ENCODE data around the gene CCL17. TPM values are rescaled to one million over a fixed set of nuclear protein-coding genes. Genes with fewer than 3 reads are reported as not detected.

Gene CCL17
- not detected in 2 replicates for total RNA-seq (2014; rRNA removed; shearing (Covaris generic))

DNA sequence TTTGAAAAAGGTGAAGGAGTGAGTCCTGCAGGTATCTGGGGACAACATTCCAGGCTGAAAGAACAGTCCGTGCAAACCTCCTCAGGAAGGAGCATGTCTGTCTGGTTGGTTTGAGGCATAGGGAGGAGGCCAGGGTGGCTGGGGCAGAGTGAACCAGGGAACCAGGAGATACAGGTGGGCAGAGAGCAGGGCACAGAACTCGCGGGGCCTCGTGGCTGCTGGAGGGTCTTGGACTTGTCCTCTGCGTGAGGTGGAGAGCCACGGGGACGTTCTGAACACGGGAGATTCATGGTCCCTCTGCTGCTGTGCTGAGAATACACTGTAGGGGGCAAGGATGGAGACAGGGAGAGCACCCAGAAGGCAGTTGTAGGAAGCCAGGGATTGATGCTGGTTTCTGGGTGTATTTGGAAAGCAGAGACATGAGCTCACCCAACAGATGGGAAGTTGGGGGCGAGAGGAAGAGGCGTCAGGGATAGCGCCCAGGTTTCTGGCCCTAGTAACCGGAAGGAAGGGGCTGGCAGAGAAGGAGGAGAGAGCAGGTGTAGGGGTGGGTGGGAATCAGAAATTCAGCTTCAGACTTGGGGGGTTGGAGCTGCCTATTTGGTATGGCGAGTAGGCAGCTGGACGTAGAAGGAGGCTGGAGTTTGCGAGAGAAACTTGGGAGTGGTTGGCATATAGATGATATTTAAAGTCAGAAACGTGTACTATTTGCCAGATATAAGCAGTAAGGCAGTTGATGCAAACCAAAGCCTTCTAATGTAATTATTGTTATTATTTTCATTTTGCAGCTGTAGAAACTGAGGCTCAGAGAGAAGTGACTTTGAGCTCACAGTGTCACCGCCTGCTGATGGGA is at the start of gene CCL17:
Gene CCL17 (plus strand): TSS at position 803 of the 853 bp plus-strand sequence. CDS start 9,166 bp downstream, outside the sequence.
- H3K36me3 ChIP-seq (replicated peaks; ENCODE audit: control insufficient read depth, insufficient read depth, low read length), result no peaks in the 10 kb centered on the region
- peak; percentile 6 for DNase-seq

DNA sequence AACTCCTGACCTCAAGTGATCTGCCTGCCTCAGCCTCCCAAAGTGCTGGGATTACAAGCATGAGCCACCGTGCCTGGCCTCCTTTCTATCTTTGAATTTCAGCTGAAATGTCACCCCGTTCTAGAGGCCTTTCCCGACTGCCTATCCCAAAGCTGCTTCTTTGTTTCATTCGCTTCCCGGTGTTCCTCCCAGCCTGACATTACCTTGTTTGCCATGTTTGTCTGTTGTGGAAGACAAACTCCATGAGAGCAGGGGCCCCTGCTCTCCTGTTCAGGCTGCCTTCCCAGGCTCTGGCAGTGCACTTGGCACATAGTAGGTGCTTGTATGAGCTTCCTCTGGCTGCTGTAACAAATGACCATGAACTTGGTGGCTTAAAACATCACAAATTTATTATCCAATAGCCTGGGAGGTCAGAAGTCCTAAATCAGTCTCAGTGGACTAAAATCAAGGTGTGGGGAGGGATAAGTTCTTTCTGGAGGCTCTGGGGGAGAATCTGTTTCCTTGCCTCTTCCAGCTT is 48.6 kb upstream of the CCL17 start:
- H3K27me3 ChIP-seq (ENCODE audit: control insufficient read depth, insufficient read depth, low read length), result no peaks in the 10 kb centered on the region
- no peaks in the 10 kb centered on the region for H3K36me3 ChIP-seq (replicated peaks; ENCODE audit: control insufficient read depth, insufficient read depth, low read length)
- DNase-seq, result no peak
- no peak overlapping the region for H3K4me3 ChIP-seq (ENCODE audit: insufficient read depth, low read depth, low read length)

More for the DNA sequence above, at the start of gene CCL17:
- H3K27me3 ChIP-seq (ENCODE audit: control insufficient read depth, insufficient read depth, low read length), result no peaks in the 10 kb centered on the region
- no peak within 1 kb of the TSS for H3K4me3 ChIP-seq (ENCODE audit: insufficient read depth, low read depth, low read length)

DNA sequence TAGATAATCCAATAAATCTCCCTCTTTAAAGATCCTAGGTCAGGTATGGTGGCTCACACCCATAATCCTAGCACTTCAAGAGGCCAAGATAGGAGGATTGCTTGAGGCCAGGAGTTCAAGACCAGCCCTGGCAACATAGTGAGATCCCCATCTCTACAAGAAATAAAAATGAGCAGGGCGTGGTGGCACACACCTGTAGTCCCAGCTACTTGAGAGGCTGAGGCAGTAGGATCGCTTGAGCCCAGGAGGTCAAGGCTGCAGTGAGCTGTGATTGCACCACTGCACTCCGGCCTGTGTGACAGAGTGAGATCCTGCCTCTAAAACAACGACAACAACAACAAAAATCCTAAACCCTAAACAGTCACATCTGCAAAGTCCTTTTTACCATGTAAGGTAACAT is 48.0 kb upstream of the CCL17 start:
- Histone ChIP-seq H3K27me3 (ENCODE audit: control insufficient read depth, insufficient read depth, low read length) (no peaks in the 10 kb centered on the region), H3K36me3 (replicated peaks; ENCODE audit: control insufficient read depth, insufficient read depth, low read length) (no peaks in the 10 kb centered on the region), H3K4me3 (ENCODE audit: insufficient read depth, low read depth, low read length) (no peak overlapping the region)
- DNase-seq, result no peak

DNA sequence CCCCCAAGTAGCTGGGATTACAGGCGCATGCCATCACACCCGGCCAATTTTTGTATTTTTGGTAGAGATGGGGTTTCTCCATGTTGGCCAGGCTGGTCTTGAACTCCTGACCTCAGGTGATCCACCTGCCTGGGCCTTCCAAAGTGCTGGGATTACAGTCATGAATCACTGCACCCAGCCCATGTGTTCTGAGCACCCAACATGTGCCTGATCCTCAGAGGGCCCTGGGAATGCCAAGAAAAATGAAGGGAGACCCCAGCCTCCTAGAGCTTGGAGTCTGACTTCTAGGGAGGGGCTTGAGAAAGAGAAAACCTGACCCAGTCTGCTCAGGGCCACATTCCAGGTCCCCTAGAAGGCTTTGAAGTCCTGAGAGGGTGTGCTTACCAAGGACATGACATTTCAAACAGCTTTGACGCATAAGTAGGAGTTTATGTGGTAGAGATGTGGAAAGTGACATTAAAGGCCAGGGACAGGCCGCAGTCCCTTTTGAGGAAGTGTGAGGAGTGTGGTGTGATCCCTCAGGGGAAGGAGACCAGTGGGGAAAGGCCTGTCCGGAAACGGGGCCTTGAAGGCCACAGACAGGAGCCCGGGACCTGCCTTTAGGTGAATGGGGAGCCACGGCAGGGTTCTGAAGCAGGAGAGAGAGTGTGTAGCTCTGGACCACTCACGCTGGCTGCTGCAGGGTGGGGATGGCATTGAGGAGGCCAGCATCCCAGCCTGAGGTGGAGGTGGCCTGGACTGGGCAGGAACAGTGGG is 47.1 kb upstream of the CCL17 start:
- DNase-seq, result no peak
- Histone ChIP-seq H3K36me3 (replicated peaks; ENCODE audit: control insufficient read depth, insufficient read depth, low read length) (no peaks in the 10 kb centered on the region), H3K27me3 (ENCODE audit: control insufficient read depth, insufficient read depth, low read length) (no peaks in the 10 kb centered on the region), H3K4me3 (ENCODE audit: insufficient read depth, low read depth, low read length) (no peak overlapping the region)

DNA sequence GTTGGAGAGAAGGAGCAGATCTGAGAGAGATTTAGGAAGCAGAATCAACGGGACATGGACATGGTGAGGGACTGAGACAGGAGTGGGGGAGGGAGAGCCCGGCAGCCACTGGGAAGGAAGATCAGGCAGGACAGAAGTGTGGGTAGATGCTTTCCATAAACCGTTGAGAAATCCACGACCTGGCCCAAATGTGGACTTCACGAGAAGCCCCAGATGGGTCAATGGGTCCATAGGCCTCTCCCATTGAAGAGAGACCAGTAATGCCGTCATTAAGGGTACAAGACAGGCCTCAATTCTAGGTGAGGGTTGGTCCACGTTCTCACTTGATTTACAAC is 46.5 kb upstream of the CCL17 start:
- no peak overlapping the region for H3K4me3 ChIP-seq (ENCODE audit: insufficient read depth, low read depth, low read length)
- DNase-seq, result no peak
- no peaks in the 10 kb centered on the region for H3K27me3 ChIP-seq (ENCODE audit: control insufficient read depth, insufficient read depth, low read length)
- no peaks in the 10 kb centered on the region for H3K36me3 ChIP-seq (replicated peaks; ENCODE audit: control insufficient read depth, insufficient read depth, low read length)

DNA sequence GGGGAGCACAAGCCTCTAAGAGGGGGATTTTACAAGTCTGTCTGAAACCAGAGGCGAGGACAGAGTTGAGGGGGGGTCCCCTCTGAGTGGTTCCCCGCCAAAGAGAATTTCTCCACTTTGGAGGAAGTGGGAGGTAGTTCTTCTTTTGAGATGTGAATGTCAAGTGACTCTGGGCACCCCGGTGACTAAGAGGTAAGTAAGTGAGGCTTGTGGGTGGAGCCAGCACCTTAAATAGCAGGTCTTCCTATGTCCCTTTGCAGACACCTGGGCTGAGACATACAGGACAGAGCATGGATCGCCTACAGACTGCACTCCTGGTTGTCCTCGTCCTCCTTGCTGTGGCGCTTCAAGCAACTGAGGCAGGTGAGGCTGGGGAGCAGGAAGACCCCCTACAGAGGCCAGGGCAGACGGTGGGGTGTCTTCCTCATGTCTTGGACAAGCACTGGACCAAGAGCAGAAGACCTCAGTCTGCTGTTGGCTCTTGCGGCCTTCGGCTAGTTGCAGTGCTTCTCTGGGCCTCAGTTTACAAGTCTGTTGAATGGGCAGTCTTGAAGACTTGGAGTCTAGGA is 46.0 kb upstream of the CCL17 start, which contains the start of gene CCL22:
Gene CCL22 (plus strand): TSS at position 257 of the 569 bp plus-strand sequence. CDS start 34 bp downstream, at position 291.
- Histone ChIP-seq H3K27me3 (ENCODE audit: control insufficient read depth, insufficient read depth, low read length) (no peaks in the 10 kb centered on the region), H3K4me3 (ENCODE audit: insufficient read depth, low read depth, low read length) (no peak within 1 kb of the TSS), H3K36me3 (replicated peaks; ENCODE audit: control insufficient read depth, insufficient read depth, low read length) (no peaks in the 10 kb centered on the region)
- no peak for DNase-seq

DNA sequence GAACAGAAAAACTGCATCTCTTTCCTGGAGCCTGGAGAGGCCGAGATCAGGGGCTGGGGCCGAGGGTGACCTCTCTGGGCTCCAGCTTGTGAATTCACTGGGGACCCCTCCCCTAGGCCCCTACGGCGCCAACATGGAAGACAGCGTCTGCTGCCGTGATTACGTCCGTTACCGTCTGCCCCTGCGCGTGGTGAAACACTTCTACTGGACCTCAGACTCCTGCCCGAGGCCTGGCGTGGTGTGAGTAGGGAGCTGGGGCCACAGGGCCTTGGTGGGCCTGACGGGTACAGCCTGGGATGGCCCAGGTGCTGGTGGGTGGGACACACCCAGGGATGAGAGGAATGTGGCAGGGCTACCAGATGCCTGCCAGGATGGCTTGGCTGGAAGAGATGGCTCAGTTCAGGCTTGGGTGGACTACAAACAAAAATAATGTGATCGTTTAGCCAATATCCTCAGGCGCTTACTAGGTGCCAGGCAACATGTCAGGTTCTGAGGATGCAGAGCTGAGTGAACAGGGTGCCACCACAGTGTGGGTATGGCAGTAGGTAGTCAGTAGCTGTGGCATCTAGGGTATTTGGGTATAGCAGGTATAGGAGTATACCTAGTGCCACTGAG is 44.1 kb upstream of the CCL17 start:
- no peak overlapping the region for H3K4me3 ChIP-seq (ENCODE audit: insufficient read depth, low read depth, low read length)
- DNase-seq, result no peak
- H3K36me3 ChIP-seq (replicated peaks; ENCODE audit: control insufficient read depth, insufficient read depth, low read length), result no peaks in the 10 kb centered on the region

DNA sequence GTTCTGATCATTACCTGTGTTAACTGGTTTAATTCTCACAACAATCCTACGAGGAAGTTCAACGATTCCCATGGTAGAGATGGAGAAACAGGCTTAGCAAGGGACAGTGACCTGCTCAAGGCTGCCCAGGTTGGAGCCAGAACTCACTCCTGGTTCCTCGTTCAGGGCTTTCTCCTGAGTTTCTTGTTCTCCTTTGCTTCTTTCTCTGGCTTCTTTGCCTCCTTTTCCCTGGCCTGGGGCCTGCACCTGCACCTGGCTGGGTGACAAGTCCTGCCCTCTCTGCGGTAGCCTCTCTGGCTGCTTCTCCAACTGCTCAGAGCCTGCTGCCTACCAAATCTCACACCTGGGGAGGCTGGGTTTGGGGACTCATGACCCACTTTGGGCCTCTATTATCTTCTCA is 43.2 kb upstream of the CCL17 start:
- no peaks in the 10 kb centered on the region for H3K27me3 ChIP-seq (ENCODE audit: control insufficient read depth, insufficient read depth, low read length)
- no peak for DNase-seq

More for the DNA sequence above, 44.1 kb upstream of the CCL17 start:
- no peaks in the 10 kb centered on the region for H3K27me3 ChIP-seq (ENCODE audit: control insufficient read depth, insufficient read depth, low read length)

DNA sequence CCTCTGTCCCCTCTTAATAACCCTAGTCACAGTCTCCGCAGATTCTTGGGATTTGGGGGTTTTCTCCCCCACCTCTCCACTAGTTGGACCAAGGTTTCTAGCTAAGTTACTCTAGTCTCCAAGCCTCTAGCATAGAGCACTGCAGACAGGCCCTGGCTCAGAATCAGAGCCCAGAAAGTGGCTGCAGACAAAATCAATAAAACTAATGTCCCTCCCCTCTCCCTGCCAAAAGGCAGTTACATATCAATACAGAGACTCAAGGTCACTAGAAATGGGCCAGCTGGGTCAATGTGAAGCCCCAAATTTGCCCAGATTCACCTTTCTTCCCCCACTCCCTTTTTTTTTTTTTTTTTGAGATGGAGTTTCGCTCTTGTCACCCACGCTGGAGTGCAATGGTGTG is 40.4 kb upstream of the CCL17 start:
- no peaks in the 10 kb centered on the region for H3K36me3 ChIP-seq (replicated peaks; ENCODE audit: control insufficient read depth, insufficient read depth, low read length)
- no peaks in the 10 kb centered on the region for H3K27me3 ChIP-seq (ENCODE audit: control insufficient read depth, insufficient read depth, low read length)
- no peak overlapping the region for H3K4me3 ChIP-seq (ENCODE audit: insufficient read depth, low read depth, low read length)
- no peak for DNase-seq

More for the DNA sequence above, 43.2 kb upstream of the CCL17 start:
- Histone ChIP-seq H3K36me3 (replicated peaks; ENCODE audit: control insufficient read depth, insufficient read depth, low read length) (no peaks in the 10 kb centered on the region), H3K4me3 (ENCODE audit: insufficient read depth, low read depth, low read length) (no peak overlapping the region)

DNA sequence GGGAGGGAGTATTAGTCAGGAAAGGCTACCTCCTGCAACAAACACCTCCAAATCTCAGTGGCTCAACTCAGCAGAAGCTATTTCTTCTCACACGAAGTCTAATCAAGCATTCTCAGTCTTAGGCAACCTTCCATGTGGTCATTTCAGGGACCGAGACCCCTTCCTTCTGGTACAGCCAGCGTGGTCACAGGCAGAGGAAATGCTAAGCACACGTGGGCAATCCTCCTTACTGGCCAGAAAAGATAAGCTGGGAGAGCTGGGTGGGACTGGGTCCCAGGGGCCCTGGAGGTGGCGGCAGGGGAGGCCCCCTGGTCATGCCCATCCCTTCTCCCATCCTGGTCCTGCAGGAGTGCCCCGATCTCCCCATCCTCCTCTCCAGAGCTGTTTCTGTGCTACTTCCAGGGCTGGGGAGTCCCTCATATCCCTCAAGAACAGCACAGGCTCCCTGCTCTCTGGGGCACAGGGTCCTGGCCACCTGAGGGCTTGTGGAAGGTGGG is 38.0 kb upstream of the CCL17 start:
- DNase-seq, result peak; percentile 16
- Histone ChIP-seq H3K36me3 (replicated peaks; ENCODE audit: control insufficient read depth, insufficient read depth, low read length) (no peaks in the 10 kb centered on the region), H3K27me3 (ENCODE audit: control insufficient read depth, insufficient read depth, low read length) (no peaks in the 10 kb centered on the region), H3K4me3 (ENCODE audit: insufficient read depth, low read depth, low read length) (no peak overlapping the region)

DNA sequence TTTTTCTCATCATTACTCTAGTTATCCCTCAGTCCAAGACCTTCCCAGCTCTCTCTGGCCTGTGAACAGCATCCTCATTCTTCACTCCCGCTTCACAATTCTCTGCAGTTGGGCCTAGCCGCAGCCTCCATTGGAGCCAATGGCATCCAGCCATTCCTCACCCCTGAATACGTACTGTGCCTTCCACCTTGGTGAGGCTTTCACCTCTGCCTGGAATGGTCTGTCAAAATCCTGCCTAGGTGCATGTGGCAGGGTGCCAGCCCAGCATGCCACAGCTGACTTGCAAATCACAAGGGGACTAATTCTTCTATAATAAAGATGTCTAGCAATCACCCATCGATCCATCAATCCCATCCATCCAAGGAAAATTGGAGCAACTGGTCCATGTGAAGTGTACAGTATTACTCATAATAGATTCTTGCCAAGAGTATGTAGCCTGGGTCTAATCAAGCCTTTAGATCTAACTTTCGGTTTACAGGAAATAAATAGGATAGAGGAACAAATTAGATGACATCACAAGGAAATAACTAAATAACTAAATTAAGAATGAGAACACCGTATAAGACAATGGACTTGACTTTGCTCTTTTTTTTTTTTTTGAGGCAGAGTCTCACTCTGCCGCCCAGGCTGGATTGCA is 37.3 kb upstream of the CCL17 start:
- Histone ChIP-seq H3K4me3 (ENCODE audit: insufficient read depth, low read depth, low read length) (no peak overlapping the region), H3K27me3 (ENCODE audit: control insufficient read depth, insufficient read depth, low read length) (no peaks in the 10 kb centered on the region), H3K36me3 (replicated peaks; ENCODE audit: control insufficient read depth, insufficient read depth, low read length) (no peaks in the 10 kb centered on the region)
- DNase-seq, result peak; percentile 5

DNA sequence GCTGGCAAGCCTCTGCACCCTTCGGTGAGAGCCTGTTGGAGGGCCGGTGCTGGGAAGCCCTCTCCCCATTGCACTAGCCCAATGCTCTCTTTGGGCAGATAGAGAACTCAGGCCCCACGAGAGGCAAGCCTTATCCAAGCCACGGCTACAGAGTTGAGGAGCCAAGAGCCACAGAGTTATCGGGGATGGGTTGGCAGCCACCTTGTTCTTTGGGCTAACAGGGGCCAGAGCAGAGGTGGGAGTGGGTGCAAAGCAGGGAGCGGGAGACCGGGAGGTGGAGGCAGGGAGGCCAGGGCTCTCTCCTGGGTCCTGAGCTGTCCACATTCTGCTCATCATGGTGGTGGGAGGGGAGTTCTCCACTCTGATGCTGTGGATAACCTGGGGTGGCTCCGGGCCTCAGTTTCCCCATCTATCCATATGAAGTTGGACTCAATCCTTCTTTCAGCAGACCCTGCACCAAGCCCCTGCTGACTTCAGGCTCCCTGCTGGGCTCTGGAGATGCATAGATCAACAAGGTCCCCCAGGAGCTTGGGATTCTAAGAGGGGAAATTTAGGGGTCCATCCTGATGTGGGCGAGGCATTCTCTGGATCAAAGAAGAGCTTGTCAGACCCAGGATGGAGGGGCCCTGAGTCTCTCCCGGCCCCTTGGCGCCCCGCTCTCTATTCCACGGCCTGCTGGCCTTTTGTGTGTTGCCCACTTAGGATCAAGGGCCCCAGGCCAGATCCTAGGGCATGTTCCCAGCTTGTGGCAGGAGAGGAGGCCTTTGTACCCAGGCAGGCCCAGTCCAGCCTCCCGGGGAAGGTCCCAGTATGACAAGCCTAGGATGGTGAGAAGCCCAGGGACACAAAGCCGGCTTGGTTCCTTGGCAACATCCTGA is 32.8 kb upstream of the CCL17 start:
- DNase-seq, result peak; percentile 28
- Histone ChIP-seq H3K27me3 (ENCODE audit: control insufficient read depth, insufficient read depth, low read length) (no peaks in the 10 kb centered on the region), H3K36me3 (replicated peaks; ENCODE audit: control insufficient read depth, insufficient read depth, low read length) (no peaks in the 10 kb centered on the region), H3K4me3 (ENCODE audit: insufficient read depth, low read depth, low read length) (no peak overlapping the region)

All from H7 (cell line).